HG03460 (cell line): Measurements from ENCODE around the gene TNFAIP2.

ENCODE experiments used
- ATAC-seq: cut with Tn5 transposase; IDR thresholded peaks from one replicate; pipeline ENCODE4 v1.9.1; 2021; ENCODE audit not compliant: unreplicated experiment

TNFAIP2 gene

DNA sequence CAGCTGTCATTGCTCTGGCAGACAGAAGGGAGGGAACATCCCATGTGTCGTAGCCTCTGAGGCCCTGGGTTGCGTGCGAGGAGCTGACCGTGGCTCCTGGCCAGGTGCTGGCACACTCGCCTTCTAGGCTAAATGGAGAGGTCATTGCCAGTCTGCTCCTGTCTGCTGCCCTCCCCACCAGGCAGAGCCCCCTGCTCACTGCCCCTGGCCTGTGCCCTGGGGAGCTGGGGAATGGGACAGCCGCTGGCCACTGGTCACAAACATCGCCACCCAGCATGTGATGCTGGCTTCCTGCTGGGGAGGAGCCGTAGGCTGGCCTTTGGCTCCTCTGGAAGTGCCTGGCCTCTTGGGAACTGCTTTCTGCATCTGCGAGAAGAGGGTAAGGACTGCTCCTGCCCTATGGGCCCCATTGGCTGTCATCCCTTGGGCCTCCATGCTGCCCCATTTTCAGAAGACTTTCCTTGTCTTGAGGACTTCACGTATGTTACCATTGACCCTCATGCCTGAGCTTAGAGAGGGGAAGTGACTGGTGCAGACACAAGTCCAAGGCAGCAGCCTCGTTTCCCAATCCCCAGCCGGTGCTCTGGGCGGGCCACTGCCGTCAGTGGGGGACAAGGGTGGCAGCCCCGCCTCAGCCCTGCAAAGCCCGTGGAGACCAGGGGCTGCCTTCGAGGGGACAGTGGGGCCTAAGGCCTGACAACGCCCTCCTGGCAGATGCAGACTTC lies 2.0 kb upstream of the TNFAIP2 start:
- no peak for ATAC-seq

DNA sequence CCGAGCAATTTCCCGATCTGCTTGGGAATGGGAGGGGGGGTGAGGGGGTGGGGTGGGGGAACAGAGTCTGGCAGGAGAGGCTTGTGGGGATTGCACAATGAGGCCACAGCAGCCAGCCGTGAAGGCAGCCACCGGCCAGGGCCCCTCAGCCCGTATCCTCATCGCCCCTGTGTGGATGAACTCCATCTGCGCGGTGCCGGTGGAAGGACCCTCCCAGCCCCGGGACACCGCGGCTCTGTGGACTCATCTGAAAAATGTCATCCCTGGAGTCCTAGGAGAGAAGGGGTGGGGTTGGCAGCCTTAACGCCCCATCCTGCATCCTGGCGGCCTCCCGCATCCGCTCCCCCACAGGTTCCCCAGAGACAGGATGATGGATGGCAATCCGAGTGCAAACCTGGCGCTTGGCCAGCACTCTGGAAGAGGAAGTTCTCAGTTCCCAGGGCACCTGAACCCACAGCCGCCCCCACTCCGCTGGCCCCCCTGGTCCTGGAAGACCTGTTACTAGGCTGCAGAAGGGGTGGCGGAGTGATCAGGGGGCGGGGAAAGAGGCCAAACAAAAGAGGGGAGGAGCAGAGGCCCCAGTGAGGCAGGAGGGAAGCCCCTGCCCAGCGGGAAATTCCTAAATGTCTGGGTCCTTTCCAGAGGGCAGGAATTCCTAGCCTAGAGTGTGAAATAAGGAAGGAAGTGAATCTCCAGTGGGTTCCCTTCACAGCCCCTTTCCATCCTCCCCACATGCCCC lies 1.2 kb upstream of the TNFAIP2 start:
- ATAC-seq: no peak

DNA sequence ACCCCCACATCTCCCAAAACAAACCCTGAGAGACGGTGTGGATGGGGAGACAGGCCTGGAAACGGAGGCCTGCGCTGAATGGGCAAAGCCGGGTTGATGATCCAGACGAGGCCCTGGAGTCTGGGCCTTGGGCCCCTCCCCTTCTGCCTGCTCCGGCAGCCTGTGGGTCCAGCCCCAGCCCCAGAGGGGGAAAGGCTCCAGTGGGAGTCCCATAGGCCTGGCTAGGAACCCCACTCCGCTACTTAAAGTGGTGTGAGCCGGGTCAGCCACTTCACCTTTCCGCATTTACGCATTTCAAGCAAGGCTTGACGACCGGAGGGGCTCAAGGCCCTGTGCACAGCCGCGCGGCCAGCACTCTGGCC lies 695 bp upstream of the TNFAIP2 start:
- ATAC-seq: no peak

GRCh38 chr14:103123634-103124500 lies 606 bp downstream of the TNFAIP2 start:
- no peak for ATAC-seq

DNA sequence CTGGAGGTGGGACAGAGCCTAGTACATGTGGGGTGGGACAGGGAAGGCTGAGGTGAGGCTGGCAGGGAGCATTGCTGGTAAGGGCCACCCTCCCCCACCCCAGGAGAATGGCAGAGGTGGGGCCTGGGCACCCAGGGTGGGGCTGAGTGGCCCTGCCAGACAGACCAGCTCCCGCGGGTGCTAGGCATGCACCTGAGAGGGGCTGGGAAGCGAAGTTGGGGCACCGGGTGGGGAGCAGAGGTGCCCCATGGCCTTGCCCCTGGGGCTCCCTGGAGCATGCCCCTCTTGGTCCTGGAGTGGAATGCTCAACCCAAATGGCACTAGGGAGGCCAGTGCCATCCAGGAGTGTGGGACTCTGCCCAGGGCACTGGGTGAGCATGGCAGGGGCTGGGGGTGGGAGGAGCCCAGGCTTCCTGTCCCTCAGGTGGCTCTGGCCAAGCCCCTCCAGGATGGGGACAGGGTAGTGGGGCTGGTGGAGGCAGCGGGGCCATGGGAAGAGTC lies 1.3 kb downstream of the TNFAIP2 start:
- no peak for ATAC-seq

- no peak for ATAC-seq
Observed at GRCh38 chr14:103125098-103126070, 2.1 kb downstream of the TNFAIP2 start.

GRCh38 chr14:103126088-103126872 lies 3.0 kb downstream of the TNFAIP2 start:
- no peak for ATAC-seq

DNA sequence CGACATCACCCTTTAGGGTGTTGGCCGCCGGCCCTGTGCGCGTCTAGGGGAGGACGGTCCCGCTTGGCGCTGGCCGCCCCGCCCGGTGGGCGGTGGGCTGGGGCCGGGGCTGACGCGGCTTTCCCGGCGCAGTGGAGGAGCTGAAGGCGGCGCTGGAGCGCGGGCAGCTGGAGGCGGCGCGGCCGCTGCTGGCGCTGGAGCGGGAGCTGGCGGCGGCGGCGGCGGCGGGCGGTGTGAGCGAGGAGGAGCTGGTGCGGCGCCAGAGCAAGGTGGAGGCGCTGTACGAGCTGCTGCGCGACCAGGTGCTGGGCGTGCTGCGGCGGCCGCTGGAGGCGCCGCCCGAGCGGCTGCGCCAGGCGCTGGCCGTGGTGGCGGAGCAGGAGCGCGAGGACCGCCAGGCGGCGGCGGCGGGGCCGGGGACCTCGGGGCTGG lies 3.6 kb downstream of the TNFAIP2 start:
- no peak for ATAC-seq

- ATAC-seq: no peak
Observed at GRCh38 chr14:103127356-103127755, 4.1 kb downstream of the TNFAIP2 start.

DNA sequence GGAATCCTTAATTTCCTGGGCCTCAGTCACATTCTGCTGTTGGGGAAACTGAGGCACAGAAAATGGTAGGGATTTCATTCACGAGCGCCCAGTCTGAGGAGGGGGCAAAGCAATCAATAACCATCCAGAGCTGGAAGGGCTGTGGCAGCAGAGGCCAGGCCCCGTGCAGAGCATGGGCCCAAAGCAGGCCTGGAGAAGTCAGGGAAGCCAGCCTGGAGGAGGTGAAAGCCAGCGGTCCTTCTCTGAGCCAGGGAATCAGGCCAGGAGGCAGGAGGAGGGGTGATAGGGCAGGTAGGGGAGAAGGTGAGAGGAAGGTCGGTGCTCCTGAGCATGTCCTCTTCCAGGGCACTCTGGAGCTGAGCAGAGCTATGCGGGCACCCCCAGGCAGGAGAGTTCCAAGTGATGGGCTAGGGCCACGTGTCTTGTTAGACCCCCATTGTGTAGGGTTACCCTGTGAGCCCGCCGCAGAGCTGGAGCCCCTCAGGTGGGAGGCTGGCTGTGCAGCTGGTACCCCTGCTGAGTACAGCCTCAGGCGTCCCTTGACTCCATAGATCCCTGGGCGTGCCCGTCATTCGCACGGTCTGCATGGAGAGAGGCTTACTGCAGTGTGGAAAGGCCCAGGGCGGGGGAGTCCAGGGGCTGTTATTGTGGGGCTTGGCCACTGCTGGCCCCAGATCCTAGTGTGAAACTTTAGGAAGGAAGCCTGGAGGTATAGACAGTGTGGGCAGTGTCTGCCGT lies 4.8 kb downstream of the TNFAIP2 start:
- ATAC-seq: no peak

DNA sequence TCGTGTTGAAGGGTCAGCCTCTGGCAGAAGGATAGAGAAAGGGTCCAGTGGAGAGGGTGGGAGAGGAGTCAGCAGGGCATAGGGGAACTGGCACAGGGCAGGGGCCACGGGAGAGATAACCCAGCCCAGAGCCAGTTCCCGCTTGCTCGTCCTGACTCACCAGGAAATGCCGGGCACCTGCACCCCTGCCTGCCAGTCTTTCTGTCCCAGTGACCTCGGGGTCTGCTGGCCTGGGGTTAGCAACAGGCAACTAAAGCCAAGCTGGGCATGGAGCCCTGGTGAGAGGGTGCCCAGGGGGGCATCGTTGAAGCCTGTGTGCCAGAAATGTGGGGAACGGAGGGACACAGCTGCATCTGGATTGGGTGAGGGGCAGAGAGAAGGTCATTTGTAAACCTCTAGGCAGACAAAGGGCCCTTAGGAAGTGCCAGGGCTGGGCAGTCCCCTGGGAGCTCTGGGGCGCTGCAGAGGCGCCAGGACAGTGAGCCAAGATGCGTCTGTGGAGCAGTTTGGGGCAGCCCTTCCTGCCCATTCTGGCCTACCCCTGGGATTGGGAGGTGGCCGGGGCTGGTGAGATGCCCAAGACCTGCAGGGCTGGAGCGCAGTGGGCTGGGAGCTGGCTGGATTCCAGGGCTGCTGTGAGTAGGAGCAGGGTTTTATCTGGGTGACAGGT lies 5.5 kb downstream of the TNFAIP2 start:
- no peak for ATAC-seq

DNA sequence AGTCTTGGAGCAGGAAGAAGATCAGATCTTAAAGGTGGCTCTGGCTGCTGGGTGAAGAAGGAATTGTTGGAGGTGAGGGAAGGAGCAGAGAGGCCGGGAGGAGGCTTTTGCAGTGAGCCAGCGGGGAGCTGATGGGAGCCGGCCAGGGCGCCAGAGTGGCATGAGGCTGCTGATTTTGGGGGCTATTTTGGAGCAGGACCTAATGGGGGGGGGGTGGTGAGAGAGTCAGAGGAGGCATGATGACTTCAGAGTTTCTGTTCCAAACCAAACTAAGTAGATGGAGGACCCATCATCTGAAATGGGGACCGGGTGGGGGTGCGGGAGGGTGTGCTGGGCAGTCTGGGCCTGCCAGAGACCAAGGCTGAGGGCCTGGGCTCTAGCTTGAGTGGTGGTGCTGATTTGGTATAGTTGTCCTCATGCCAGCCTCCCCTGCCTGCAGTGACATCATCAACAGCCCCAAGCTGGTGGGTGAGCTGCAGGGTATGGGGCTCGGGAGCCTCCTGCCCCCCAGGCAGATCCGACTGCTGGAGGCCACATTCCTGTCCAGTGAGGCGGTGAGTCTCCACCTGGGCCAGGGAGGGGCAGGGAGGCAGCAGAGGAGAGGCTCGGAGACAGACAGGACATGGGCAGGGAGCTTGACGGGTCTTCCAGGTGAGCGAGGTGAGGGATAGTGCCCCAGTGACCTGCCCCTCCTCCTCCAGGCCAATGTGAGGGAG lies 6.2 kb downstream of the TNFAIP2 start:
- ATAC-seq: no peak

GRCh38 chr14:103130017-103130764 lies 6.9 kb downstream of the TNFAIP2 start:
- no peak for ATAC-seq

GRCh38 chr14:103130965-103131364 lies 7.7 kb downstream of the TNFAIP2 start:
- no peak for ATAC-seq

DNA sequence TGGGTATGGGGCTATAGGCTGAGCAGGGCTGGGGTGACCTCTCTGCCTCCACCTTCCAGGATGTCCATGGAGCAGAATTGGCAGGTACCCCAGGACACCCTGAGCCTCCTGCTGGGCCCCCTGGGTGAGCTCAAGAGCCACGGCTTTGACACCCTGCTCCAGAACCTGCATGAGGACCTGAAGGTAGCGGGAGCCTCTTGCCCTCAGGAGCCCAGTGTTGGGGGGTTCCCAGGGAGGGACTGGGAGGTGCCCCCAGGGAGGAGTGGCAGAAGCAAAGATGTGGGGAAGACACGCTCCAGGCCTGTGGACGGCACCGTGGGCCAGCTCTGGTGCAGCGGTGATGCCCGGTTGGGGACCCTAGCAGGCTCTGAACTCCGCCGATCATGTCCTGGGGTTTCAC lies 8.3 kb downstream of the TNFAIP2 start:
- no peak for ATAC-seq

DNA sequence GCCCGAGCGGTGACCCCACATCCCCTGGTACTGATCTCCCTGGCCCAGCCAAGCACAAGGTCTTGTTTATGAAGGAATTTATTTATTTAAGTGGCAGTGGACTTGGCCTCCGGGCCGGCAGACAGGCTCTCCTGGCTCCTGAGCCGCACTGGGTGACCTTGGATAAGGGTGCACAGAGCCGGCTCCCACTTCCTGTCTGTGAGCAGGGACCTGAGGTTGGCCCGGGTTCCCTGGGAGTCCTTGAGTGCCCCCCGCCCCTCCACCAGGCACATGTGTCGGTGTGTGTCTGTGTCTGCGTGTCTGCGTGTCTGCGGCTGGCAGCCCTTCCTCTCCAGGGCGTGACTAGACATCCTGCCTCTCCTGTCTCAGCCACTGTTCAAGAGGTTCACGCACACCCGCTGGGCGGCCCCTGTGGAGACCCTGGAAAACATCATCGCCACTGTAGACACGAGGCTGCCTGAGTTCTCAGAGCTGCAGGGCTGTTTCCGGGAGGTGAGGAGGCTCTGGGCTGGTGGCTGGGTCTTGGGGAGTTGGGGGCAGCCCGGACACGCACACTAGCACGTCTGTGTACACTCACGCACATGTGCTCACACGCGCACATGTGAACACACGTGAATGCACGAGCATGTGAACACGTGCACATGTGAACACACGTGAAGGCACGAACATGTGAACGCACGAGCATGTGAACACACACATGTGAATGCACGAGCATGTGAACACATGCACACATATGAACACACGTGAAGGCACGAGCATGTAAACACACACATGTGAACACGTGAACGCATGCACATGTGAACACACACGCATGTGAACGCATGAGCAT lies 9.3 kb downstream of the TNFAIP2 start:
- ATAC-seq: no peak
